DMS53 treated with DMSO at 0.1 percent for 48 hours (cell line): Measurements from ENCODE around the gene ZNF695.

ENCODE experiments used
- DNase-seq: peaks from one replicate; lab custom pipeline; 2025; ENCODE audit not compliant: unreplicated experiment; lab: John Stamatoyannopoulos, UW

Gene ZNF695

DNA sequence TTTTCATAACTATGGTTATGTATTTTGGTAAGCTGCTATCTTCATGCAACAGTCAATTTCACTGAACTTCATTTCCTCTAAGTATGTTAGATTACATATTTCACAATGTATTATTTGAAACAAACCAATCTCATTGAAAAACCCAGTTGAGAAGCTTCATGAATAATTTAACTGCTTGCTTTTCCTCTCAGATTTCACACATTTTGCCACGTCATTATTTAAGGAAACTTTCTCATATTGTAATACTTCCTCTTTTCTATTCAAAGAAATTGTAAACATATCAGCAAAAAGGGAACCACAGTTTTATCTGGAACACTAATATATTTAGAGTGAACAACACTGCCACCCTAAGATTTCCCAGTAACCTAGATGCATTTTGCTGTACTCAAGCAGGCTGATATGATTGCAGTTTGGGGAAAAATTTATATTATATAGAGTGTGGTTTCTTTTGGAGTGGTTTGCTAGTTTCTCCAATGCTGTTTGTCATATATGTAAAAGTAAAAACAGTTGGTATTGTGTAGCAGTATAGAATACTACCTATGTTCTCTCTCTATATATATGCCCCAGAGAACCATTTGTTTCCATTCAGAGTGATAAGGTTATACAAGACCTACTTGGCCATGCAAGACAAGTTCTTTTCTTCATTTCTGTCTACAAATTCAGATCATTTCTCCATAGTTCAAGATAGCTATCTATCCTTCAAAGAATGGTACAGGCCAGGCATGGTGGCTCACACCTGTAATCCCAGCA, 47.7 kb downstream of the ZNF695 start:
- DNase-seq, result no peak

DNA sequence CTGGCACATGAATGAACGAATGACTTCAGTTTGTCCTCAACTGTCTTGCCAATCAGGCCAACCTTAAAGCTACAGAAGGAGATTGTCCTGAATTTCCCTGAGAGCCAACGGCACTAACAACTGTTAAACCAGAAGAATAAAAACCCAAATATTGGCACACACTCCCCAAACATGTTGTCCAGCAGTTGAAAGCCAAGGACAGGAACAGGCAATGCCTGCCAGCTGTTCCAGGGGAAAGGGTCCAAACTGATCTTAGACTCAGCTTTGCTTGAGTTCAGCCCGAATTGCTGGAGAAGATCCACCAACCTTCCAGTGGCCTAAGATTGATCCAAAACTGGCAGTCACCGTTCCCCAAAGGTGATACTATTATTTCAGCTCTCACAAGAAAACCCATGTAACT, 53.7 kb downstream of the ZNF695 start:
- no peak for DNase-seq

DNA sequence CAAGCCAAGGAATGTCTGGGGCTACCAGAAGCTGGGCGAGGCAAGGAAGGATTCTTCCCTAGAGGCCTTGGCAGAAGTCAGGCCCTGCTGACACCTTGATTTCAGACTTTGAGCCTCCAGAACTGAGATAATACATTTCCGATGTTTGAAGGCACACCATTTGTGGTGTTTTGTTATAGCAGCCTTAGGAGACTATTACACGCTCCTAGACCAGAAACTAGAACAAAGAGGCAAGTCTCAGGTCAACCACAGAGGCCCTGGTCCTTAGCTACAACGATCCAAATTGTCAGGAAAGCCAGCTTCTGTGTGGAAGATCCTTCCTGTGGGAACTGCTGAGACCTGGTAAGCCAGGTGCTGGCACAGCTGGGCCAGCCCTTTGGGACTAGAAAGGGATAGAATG, 56.4 kb downstream of the ZNF695 start:
- DNase-seq, result no peak

GRCh38 chr1:246949956-246950355, 57.9 kb downstream of the ZNF695 start:
- DNase-seq, result no peak

- DNase-seq, result no peak
Measured at GRCh38 chr1:246947255-246947654, 60.6 kb downstream of the ZNF695 start.

- DNase-seq, result no peak
Measured at GRCh38 chr1:246946366-246946765, 61.5 kb downstream of the ZNF695 start.
